ENCODE measurements around the gene DNAJC6. TPM values are rescaled to one million over a fixed set of nuclear protein-coding genes. Genes with fewer than 3 reads are reported as not detected.

Gene DNAJC6
- total and polyA plus RNA-seq, 2 of the 13 experiments (the other 11 are each of a cell fraction or from before 2014, with no cell fraction given) = 1.0 to 1.6 TPM

DNA sequence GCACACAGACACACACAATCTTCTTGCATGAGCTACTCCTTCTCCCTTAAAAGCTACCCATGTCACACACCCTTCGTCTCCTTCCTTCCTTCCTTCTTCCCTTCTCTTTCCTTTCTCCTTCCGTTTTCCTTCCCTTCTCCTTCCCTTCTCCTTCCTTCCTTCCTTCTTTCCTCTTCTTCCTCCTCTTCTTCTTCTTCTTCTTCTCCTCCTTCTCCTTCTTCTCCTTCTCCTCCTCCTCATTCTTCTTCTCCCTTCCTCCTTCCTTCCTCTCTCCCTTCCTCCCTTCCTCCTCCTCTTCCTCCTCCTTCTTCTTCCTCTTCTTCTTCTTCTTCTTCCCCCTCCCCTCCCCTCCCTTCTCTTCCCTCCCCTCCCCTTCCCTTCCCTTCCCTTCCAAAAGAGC, 59.1 kb downstream of the DNAJC6 start:
- CTCF ChIA-PET (ENCODE audit: low intra/inter-chr PET ratio, low total read pairs) = no interaction called here
- TF ChIP-seq ZNF230 (CRISPR knock-in tag; IDR thresholded peaks at IDR 0.05) (no peak), MEIS1 (CRISPR knock-in tag; IDR thresholded peaks at IDR 0.05; ENCODE audit: borderline replicate concordance) (no peak), HDAC2 (CRISPR knock-in tag; IDR thresholded peaks at IDR 0.05) (no peak), ZBTB20 (CRISPR knock-in tag; IDR thresholded peaks at IDR 0.05; ENCODE audit: borderline replicate concordance, low read depth) (no peak), CEBPB (IDR thresholded peaks at IDR 0.05; ENCODE audit: borderline replicate concordance, low read depth, low read length) (no peak)
- TF ChIP-seq, protein P1, sequence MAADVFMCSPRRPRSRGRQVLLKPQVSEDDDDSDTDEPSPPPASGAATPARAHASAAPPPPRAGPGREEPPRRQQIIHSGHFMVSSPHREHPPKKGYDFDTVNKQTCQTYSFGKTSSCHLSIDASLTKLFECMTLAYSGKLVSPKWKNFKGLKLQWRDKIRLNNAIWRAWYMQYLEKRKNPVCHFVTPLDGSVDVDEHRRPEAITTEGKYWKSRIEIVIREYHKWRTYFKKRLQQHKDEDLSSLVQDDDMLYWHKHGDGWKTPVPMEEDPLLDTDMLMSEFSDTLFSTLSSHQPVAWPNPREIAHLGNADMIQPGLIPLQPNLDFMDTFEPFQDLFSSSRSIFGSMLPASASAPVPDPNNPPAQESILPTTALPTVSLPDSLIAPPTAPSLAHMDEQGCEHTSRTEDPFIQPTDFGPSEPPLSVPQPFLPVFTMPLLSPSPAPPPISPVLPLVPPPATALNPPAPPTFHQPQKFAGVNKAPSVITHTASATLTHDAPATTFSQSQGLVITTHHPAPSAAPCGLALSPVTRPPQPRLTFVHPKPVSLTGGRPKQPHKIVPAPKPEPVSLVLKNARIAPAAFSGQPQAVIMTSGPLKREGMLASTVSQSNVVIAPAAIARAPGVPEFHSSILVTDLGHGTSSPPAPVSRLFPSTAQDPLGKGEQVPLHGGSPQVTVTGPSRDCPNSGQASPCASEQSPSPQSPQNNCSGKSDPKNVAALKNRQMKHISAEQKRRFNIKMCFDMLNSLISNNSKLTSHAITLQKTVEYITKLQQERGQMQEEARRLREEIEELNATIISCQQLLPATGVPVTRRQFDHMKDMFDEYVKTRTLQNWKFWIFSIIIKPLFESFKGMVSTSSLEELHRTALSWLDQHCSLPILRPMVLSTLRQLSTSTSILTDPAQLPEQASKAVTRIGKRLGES (CRISPR knock-in tag; IDR thresholded peaks at IDR 0.05; ENCODE audit: borderline replicate concordance) = no peak
- TF ChIP-seq, protein P2, sequence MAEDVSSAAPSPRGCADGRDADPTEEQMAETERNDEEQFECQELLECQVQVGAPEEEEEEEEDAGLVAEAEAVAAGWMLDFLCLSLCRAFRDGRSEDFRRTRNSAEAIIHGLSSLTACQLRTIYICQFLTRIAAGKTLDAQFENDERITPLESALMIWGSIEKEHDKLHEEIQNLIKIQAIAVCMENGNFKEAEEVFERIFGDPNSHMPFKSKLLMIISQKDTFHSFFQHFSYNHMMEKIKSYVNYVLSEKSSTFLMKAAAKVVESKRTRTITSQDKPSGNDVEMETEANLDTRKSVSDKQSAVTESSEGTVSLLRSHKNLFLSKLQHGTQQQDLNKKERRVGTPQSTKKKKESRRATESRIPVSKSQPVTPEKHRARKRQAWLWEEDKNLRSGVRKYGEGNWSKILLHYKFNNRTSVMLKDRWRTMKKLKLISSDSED (CRISPR knock-in tag; IDR thresholded peaks at IDR 0.05) = no peak
- TF ChIP-seq, protein P3, sequence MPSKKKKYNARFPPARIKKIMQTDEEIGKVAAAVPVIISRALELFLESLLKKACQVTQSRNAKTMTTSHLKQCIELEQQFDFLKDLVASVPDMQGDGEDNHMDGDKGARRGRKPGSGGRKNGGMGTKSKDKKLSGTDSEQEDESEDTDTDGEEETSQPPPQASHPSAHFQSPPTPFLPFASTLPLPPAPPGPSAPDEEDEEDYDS (CRISPR knock-in tag; IDR thresholded peaks at IDR 0.05) = no peak
- intact Hi-C loops (cut with micrococcal nuclease; ENCODE audit: unreplicated experiment) = no loop called here
- POLR2A ChIA-PET = no interaction called here
- 75% methylated on average over 2 of the region's 2 CpGs for WGBS (ENCODE audit: low lambda C conversion rate)
- Histone ChIP-seq H2AFZ (ENCODE audit: low read length) (no peak overlapping the region), H3K27ac (ENCODE audit: extremely low read length, insufficient read depth, low read length) (no peak overlapping the region), H3K9me3 (ENCODE audit: low read length) (no peaks in the 10 kb centered on the region), H3K79me2 (ENCODE audit: insufficient read depth, low read length) (no peaks in the 10 kb centered on the region), H3K36me3 (replicated peaks in 1 of 2; ENCODE audit: control insufficient read depth in 1 of 2, insufficient read depth in 2 of 2, low read length in 2 of 2) (no peaks in the 10 kb centered on the region), H3K9ac (ENCODE audit: insufficient read depth, low read depth, low read length) (no peak overlapping the region), H3K4me1 (ENCODE audit: insufficient read depth, low read length) (no peaks in the 10 kb centered on the region), H3K4me3 (replicated peaks in 1 of 3; ENCODE audit: insufficient read depth in 1 of 3, low read depth in 2 of 3, low read length in 3 of 3) (no peak overlapping the region), H3K27me3 (ENCODE audit: control insufficient read depth in 1 of 2, insufficient read depth in 2 of 2, low read length in 2 of 2) (no peaks in the 10 kb centered on the region), H3K4me2 (ENCODE audit: low read depth, low read length) (no peak overlapping the region), H4K20me1 (ENCODE audit: insufficient read depth, low read length) (no peaks in the 10 kb centered on the region)
- ATAC-seq (no peak), DNase-seq (ENCODE audit: low spot score) (no peak), FAIRE-seq (no peak)
- BruUV-seq (replicated peaks) = no TSS peak
- in situ Hi-C loops (cut with HindIII; ENCODE audit: extremely low pct_ligation_motif_present, low pct_unique_long_range_greater_than_20kb) = no loop called here
